Lower leg skin (tissue), 4 donors: ENCODE results near the gene DGKQ. TPM values are rescaled to one million over a fixed set of nuclear protein-coding genes. Genes with fewer than 3 reads are reported as not detected.
A peak's percentile ranks its signal among the peaks of the same experiment; 100 is the strongest.
"Not testable (repeated sequence)": the region's sequence is repeated elsewhere in the genome, so short reads cannot be mapped to it uniquely, and the experiment has no call there.

ENCODE experiments used
- DNase-seq, 2 donors: peaks; one replicate each; pipeline ENCODE4 v3.0.0-alpha.2; 2019; ENCODE audit warnings: low spot score in 2 of 2
- H3K4me3 ChIP-seq: fragments of 200-600 bp; sonication (generic); 2 replicates; pipeline ENCODE4 v1.5.1; 2017; ENCODE audit warnings: mild to moderate bottlenecking, low read depth; ENCODE audit not compliant: poor library complexity, severe bottlenecking
- CTCF ChIP-seq, 3 donors: fragments of 450-650 bp; IDR thresholded peaks; one replicate each; pipeline ENCODE4 v1.5.1; 2016; ENCODE audit warnings: antibody characterized with exemption in 3 of 3, mild to moderate bottlenecking in 3 of 3, moderate library complexity in 2 of 3
- POLR2A ChIP-seq, 2 donors: fragments of 450-650 bp; IDR thresholded peaks; one replicate each; pipeline ENCODE4 v1.6.1; 2016 to 2017; ENCODE audit warnings: antibody characterized with exemption in 2 of 2, mild to moderate bottlenecking in 1 of 2, moderate library complexity in 1 of 2
- WGBS, 2 donors: methylation state at CpG; one replicate each; pipeline ENCODE4 v1.1.5; 2018; 5-methylcytosine and 5-hydroxymethylcytosine counted together
- intact Hi-C: fragments of 100-400 bp; cut with DNase I; formaldehyde crosslinking; loops from one replicate; pipeline ENCODE4 v1.15.0; 2023; ENCODE audit warnings: low total_unique reads
- total RNA-seq, 4 donors: library from RNA; depleted of rRNA; stranded (reverse); fragments of >200 nt; gene quantifications; one replicate each; pipeline ENCODE4 v1.1.0, GENCODE V29; 2016

DGKQ gene
- total RNA-seq, 4 donors from 2014 or later: 18.4 to 30.7 (median 22.4) TPM

GRCh38 chr4:926538-926937, 46.8 kb downstream of the DGKQ start:
- DNase-seq: peak in 1 of 2 donors; percentile 79
- TF ChIP-seq POLR2A (IDR thresholded peaks at IDR 0.05) (no peak), CTCF (IDR thresholded peaks at IDR 0.05) (no peak)
- no peak overlapping the region for H3K4me3 ChIP-seq
- WGBS, 2 donors: 89 to 92% methylated on average over 9 to 15 of the region's 17 CpGs
- intact Hi-C loops: no loop called here

GRCh38 chr4:925771-926500, 47.4 kb downstream of the DGKQ start:
- no peak for TF ChIP-seq CTCF (IDR thresholded peaks at IDR 0.05)
- peak in 1 of 2 donors; percentile 72 for DNase-seq
- intact Hi-C loops: no loop called here
- H3K4me3 ChIP-seq: no peak overlapping the region
- 78 to 86% methylated on average over 26 of the region's 26 CpGs for WGBS, 2 donors

- DNase-seq: peak in 1 of 2 donors; percentile 81
- WGBS, 2 donors: 81 to 82% methylated on average over 9 of the region's 9 CpGs
- H3K4me3 ChIP-seq: no peak overlapping the region
- no peak for TF ChIP-seq POLR2A (IDR thresholded peaks at IDR 0.05)
- no peak for TF ChIP-seq CTCF (IDR thresholded peaks at IDR 0.05)
- intact Hi-C loops: no loop called here
Observed at GRCh38 chr4:925171-925570, 48.2 kb downstream of the DGKQ start.

- 62 to 63% methylated on average over 17 to 18 of the region's 18 CpGs for WGBS, 2 donors
- intact Hi-C loops: no loop called here
- no peak for TF ChIP-seq CTCF (IDR thresholded peaks at IDR 0.05)
- TF ChIP-seq POLR2A (IDR thresholded peaks at IDR 0.05): no peak
- H3K4me3 ChIP-seq: no peak overlapping the region
- peak in 1 of 2 donors; percentile 84 for DNase-seq
Observed at GRCh38 chr4:924107-925096, 49.0 kb downstream of the DGKQ start.

- TF ChIP-seq CTCF (IDR thresholded peaks at IDR 0.05) (no peak), POLR2A (IDR thresholded peaks at IDR 0.05) (no peak)
- WGBS, 2 donors: 88 to 90% methylated on average over 17 of the region's 17 CpGs
- intact Hi-C loops: no loop called here
- H3K4me3 ChIP-seq: no peak overlapping the region
- DNase-seq: peak in 1 of 2 donors; percentile 56
Observed at GRCh38 chr4:921830-922331, 51.5 kb downstream of the DGKQ start.

- peak in 1 of 2 donors; percentile 76 for DNase-seq
- WGBS, 2 donors: 91% methylated on average over 14 to 15 of the region's 15 CpGs
- H3K4me3 ChIP-seq, intact Hi-C loops: not testable (repeated sequence)
Observed at GRCh38 chr4:919004-919680, 54.2 kb downstream of the DGKQ start.

GRCh38 chr4:918591-918990, 54.8 kb downstream of the DGKQ start:
- DNase-seq: peak in 1 of 2 donors; percentile 21
- intact Hi-C loops: not testable (repeated sequence)
- 88 to 92% methylated on average over 5 to 6 of the region's 6 CpGs for WGBS, 2 donors

More at GRCh38 chr4:918591-918990, 54.8 kb downstream of the DGKQ start:
- H3K4me3 ChIP-seq: not testable (repeated sequence)
